ENCODE data around the gene KLK14. TPM values are rescaled to one million over a fixed set of nuclear protein-coding genes. Genes with fewer than 3 reads are reported as not detected.

The KLK14 gene
- polyA plus RNA-seq, 2 of the 4 experiments (the other 2 are of a cell fraction): 0.14 to 0.44 TPM

DNA sequence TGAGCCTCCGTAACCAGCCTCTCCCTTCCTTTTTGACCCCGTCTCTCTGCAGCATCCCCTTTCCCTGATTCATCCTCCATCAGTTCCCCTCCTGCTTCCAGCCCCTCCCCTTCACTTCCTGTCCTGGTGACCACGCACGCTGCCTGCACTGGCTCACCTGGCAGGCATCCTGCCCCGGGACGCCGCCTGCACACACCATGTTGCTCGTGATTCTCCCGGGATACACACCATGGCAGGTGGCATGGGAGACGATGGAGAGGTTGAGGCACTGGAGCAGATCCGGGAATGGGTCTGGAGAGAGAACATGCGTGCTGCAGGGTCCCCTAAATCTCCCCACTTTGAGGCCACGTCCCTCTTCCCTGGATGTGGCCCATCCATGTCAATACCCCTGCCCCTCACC is 52.1 kb downstream of the KLK14 start:
- ATAC-seq: no peak

DNA sequence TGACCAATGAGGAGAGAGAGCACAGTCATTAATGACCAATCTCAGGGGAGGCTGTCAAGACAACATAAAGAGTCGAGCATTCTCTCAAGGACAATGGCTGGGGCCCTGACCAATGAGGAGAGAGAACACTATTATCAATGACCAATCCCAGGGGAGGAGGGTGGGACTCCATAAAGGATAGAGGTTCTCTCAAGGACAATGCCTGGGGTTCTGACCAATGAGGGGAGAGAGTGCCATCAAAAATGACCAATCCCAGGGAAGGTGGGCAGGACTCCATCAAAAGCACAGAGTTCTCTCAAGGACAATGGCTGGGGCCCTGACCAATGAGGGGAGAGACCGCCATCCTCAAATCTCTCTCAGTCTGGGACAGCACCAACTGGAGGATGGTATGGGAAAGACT is 53.0 kb downstream of the KLK14 start:
- peak in 1 of 2 experiments; percentile 46; a peak in 3 of 6 replicates for ATAC-seq
- no peak overlapping the region for H3K4me3 ChIP-seq
- POLR2A ChIA-PET: no interaction called here
- DNase-seq (ENCODE audit: low read depth in 1 of 2, low spot score in 1 of 2): peak in 1 of 2 experiments; percentile 39
- TF ChIP-seq MYC (IDR thresholded peaks at IDR 0.05; ENCODE audit: borderline replicate concordance, low read length) (no peak), CBX2 (IDR thresholded peaks at IDR 0.05; ENCODE audit: borderline replicate concordance, low read depth) (no peak), ESRRA (IDR thresholded peaks at IDR 0.05; ENCODE audit: borderline replicate concordance, low read length) (no peak), TFCP2L1 (CRISPR knock-in tag; IDR thresholded peaks at IDR 0.05) (no peak), KDM5A (IDR thresholded peaks at IDR 0.05) (no peak), MAZ (IDR thresholded peaks at IDR 0.05; ENCODE audit: borderline replicate concordance, low read depth, low read length) (no peak), NR3C1 (IDR thresholded peaks at IDR 0.05) (no peak), GATA3 (IDR thresholded peaks at IDR 0.05; ENCODE audit: borderline replicate concordance) (no peak), JUN (IDR thresholded peaks at IDR 0.05) (no peak), CEBPB (IDR thresholded peaks at IDR 0.05) (no peak), RNF2 (IDR thresholded peaks at IDR 0.05; ENCODE audit: borderline replicate concordance, low read depth) (no peak), PHF8 (IDR thresholded peaks at IDR 0.05; ENCODE audit: borderline replicate concordance, low read depth) (no peak)
- TF ChIP-seq, protein P1, sequence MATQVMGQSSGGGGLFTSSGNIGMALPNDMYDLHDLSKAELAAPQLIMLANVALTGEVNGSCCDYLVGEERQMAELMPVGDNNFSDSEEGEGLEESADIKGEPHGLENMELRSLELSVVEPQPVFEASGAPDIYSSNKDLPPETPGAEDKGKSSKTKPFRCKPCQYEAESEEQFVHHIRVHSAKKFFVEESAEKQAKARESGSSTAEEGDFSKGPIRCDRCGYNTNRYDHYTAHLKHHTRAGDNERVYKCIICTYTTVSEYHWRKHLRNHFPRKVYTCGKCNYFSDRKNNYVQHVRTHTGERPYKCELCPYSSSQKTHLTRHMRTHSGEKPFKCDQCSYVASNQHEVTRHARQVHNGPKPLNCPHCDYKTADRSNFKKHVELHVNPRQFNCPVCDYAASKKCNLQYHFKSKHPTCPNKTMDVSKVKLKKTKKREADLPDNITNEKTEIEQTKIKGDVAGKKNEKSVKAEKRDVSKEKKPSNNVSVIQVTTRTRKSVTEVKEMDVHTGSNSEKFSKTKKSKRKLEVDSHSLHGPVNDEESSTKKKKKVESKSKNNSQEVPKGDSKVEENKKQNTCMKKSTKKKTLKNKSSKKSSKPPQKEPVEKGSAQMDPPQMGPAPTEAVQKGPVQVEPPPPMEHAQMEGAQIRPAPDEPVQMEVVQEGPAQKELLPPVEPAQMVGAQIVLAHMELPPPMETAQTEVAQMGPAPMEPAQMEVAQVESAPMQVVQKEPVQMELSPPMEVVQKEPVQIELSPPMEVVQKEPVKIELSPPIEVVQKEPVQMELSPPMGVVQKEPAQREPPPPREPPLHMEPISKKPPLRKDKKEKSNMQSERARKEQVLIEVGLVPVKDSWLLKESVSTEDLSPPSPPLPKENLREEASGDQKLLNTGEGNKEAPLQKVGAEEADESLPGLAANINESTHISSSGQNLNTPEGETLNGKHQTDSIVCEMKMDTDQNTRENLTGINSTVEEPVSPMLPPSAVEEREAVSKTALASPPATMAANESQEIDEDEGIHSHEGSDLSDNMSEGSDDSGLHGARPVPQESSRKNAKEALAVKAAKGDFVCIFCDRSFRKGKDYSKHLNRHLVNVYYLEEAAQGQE (IDR thresholded peaks at IDR 0.05): no peak
- TF ChIP-seq, protein P2, sequence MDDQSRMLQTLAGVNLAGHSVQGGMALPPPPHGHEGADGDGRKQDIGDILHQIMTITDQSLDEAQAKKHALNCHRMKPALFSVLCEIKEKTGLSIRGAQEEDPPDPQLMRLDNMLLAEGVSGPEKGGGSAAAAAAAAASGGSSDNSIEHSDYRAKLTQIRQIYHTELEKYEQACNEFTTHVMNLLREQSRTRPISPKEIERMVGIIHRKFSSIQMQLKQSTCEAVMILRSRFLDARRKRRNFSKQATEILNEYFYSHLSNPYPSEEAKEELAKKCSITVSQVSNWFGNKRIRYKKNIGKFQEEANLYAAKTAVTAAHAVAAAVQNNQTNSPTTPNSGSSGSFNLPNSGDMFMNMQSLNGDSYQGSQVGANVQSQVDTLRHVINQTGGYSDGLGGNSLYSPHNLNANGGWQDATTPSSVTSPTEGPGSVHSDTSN (IDR thresholded peaks at IDR 0.05): no peak
- no peaks in the 10 kb centered on the region for H3K9me3 ChIP-seq
- 46% methylated on average over 2 of the region's 2 CpGs for WGBS (ENCODE audit: missing lambda C conversion rate)
- no peak overlapping the region for H3K27ac ChIP-seq
- no peak for FAIRE-seq
- no peaks in the 10 kb centered on the region for H3K4me1 ChIP-seq
- CTCF ChIA-PET: interaction anchor here (3.0 kb wide), 1 partner anchor 13 kb away, joined by 14 read pairs; no protein-coding TSS in a partner anchor
- H3K4me2 ChIP-seq: no peak overlapping the region

More for the DNA sequence above, 52.1 kb downstream of the KLK14 start:
- no peak for FAIRE-seq
- POLR2A ChIA-PET: no interaction called here
- no peak for DNase-seq (ENCODE audit: low read depth in 1 of 2, low spot score in 1 of 2)
- CTCF ChIA-PET: interaction anchor here (2.4 to 3.0 kb wide), 2 partner anchors 10 to 14 kb away, joined by 9 to 14 read pairs; no protein-coding TSS in a partner anchor
- H3K4me2 ChIP-seq: no peak overlapping the region
- H3K9me3 ChIP-seq: no peaks in the 10 kb centered on the region
- WGBS (ENCODE audit: missing lambda C conversion rate): 50% methylated on average over 12 of the region's 13 CpGs
- no peak for TF ChIP-seq CHD4 (IDR thresholded peaks at IDR 0.05; ENCODE audit: borderline replicate concordance)
- TF ChIP-seq, protein P3, sequence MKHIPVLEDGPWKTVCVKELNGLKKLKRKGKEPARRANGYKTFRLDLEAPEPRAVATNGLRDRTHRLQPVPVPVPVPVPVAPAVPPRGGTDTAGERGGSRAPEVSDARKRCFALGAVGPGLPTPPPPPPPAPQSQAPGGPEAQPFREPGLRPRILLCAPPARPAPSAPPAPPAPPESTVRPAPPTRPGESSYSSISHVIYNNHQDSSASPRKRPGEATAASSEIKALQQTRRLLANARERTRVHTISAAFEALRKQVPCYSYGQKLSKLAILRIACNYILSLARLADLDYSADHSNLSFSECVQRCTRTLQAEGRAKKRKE (CRISPR knock-in tag; IDR thresholded peaks at IDR 0.05; ENCODE audit: low read depth): no peak
- no peak for TF ChIP-seq KDM5A (IDR thresholded peaks at IDR 0.05)
- no peak for TF ChIP-seq CHD2 (IDR thresholded peaks at IDR 0.05; ENCODE audit: low read length, partially characterized antibody)
- no peak for TF ChIP-seq CEBPB (IDR thresholded peaks at IDR 0.05)
- TF ChIP-seq, protein P4, sequence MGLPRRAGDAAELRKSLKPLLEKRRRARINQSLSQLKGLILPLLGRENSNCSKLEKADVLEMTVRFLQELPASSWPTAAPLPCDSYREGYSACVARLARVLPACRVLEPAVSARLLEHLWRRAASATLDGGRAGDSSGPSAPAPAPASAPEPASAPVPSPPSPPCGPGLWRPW (IDR thresholded peaks at IDR 0.05): no peak
- no peak for TF ChIP-seq MAFK (IDR thresholded peaks at IDR 0.05; ENCODE audit: partially characterized antibody)
- no peak for TF ChIP-seq RFX5 (IDR thresholded peaks at IDR 0.05)
- TF ChIP-seq CBX2 (IDR thresholded peaks at IDR 0.05; ENCODE audit: borderline replicate concordance, low read depth): no peak
- TF ChIP-seq ESRRA (IDR thresholded peaks at IDR 0.05; ENCODE audit: borderline replicate concordance, low read length): no peak
- no peak for TF ChIP-seq RCOR1 (IDR thresholded peaks at IDR 0.05; ENCODE audit: low read depth, low read length)
- TF ChIP-seq, protein P5, sequence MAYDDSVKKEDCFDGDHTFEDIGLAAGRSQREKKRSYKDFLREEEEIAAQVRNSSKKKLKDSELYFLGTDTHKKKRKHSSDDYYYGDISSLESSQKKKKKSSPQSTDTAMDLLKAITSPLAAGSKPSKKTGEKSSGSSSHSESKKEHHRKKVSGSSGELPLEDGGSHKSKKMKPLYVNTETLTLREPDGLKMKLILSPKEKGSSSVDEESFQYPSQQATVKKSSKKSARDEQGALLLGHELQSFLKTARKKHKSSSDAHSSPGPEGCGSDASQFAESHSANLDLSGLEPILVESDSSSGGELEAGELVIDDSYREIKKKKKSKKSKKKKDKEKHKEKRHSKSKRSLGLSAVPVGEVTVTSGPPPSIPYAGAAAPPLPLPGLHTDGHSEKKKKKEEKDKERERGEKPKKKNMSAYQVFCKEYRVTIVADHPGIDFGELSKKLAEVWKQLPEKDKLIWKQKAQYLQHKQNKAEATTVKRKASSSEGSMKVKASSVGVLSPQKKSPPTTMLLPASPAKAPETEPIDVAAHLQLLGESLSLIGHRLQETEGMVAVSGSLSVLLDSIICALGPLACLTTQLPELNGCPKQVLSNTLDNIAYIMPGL (CRISPR knock-in tag; IDR thresholded peaks at IDR 0.05; ENCODE audit: borderline replicate concordance): no peak
- TF ChIP-seq HDAC2 (IDR thresholded peaks at IDR 0.05): no peak
- TF ChIP-seq, protein P1 (IDR thresholded peaks at IDR 0.05): no peak
- no peak for TF ChIP-seq EHF (CRISPR knock-in tag; IDR thresholded peaks at IDR 0.05)
- no peak for TF ChIP-seq POLR2A (IDR thresholded peaks at IDR 0.05; ENCODE audit: low read length)
- no peak for TF ChIP-seq PHF8 (IDR thresholded peaks at IDR 0.05; ENCODE audit: borderline replicate concordance, low read depth)
- TF ChIP-seq FOXS1 (CRISPR knock-in tag; IDR thresholded peaks at IDR 0.05): no peak
- no peak for TF ChIP-seq EHMT2 (IDR thresholded peaks at IDR 0.05; ENCODE audit: low read depth)
- no peak overlapping the region for H3K27ac ChIP-seq
- no peaks in the 10 kb centered on the region for H3K4me1 ChIP-seq
- no peak overlapping the region for H3K4me3 ChIP-seq

Measured in A549 (cell line).